ENCODE results near the gene MRPS15.

MRPS15 gene

DNA sequence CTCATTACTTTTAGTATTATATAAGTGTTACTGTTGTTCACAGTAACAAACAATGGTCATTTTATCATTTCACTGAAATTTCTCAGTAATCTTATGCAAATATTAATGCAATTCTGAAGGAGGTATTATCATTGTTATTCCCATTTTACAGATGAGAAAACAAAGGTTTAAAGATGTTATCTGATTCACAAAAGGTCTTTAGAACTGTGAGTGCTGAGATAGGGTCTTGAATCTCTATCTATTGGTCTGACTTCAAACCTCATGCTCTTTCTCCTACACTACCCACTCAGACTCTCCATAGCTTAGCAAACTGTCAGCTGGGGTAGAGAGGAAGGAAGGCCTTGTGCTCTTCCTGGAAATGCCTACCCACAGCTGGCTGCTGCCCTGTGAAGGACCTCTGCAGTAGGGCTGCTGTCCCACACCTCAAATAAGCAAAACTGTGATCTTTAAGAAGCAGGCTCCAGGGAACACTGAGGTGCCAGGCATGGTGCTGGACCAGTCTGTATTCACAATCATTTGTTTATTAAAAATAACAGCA lies 7.7 kb downstream of the MRPS15 start:
- Histone ChIP-seq H3K36me3 (ENCODE audit: insufficient read depth, low read length) (peaks cover 53% of the 10 kb centered on the region), H3K27ac (no peak overlapping the region), H3K4me3 (no peak overlapping the region), H3K9ac (ENCODE audit: insufficient read length) (no peak overlapping the region), H3K9me3 (ENCODE audit: low read depth, low read length) (no peaks in the 10 kb centered on the region)
- no peak for TF ChIP-seq FOXP2 (optimal IDR thresholded peaks at IDR 0.05; ENCODE audit: control extremely low read depth, extremely low read length, insufficient read depth)
- no peak for DNase-seq (ENCODE audit: low read depth, low spot score)

DNA sequence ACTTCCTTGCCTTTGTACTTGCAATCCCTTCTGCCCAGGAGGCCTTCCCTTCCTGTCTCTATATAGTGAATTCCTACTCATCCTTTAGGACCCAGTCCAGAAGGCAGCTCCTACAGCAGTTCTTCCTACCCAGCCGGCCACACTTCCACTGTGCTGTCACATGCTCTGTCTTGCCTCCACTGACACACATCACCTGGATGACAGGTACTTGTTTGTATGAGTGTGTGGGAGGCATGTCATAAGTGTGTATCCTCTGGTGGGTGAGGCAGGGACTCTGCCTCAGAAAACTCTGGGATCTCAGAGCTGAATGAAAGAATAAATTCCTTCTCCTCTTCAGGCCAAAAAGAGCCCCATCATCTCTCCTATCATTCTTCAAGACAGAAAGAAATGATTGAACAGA lies 8.8 kb downstream of the MRPS15 start:
- Histone ChIP-seq H3K27ac (no peak overlapping the region), H3K9ac (ENCODE audit: insufficient read length) (no peak overlapping the region), H3K36me3 (ENCODE audit: insufficient read depth, low read length) (peaks cover 42% of the 10 kb centered on the region), H3K9me3 (ENCODE audit: low read depth, low read length) (no peaks in the 10 kb centered on the region), H3K4me3 (no peak overlapping the region)
- DNase-seq (ENCODE audit: low read depth, low spot score), result no peak
- TF ChIP-seq EZH2 (IDR thresholded peaks at IDR 0.05) (no peak), FOXP2 (optimal IDR thresholded peaks at IDR 0.05; ENCODE audit: control extremely low read depth, extremely low read length, insufficient read depth) (no peak), POLR2AphosphoS5 (IDR thresholded peaks at IDR 0.05; ENCODE audit: borderline replicate concordance, low read depth, low read length) (no peak)

- Histone ChIP-seq H3K27ac (no peak overlapping the region), H3K36me3 (ENCODE audit: insufficient read depth, low read length) (peaks cover 39% of the 10 kb centered on the region), H3K9ac (ENCODE audit: insufficient read length) (no peak overlapping the region), H3K4me3 (no peak overlapping the region), H3K9me3 (ENCODE audit: low read depth, low read length) (no peaks in the 10 kb centered on the region)
- TF ChIP-seq EZH2 (IDR thresholded peaks at IDR 0.05) (no peak), POLR2AphosphoS5 (IDR thresholded peaks at IDR 0.05; ENCODE audit: borderline replicate concordance, low read depth, low read length) (peak; percentile 55), FOXP2 (optimal IDR thresholded peaks at IDR 0.05; ENCODE audit: control extremely low read depth, extremely low read length, insufficient read depth) (no peak)
- DNase-seq (ENCODE audit: low read depth, low spot score), result no peak
Measured at GRCh38 chr1:36453600-36454388, 10.4 kb downstream of the MRPS15 start.

- H3K27ac ChIP-seq, result no peak overlapping the region
Measured at GRCh38 chr1:36453051-36453450, 11.1 kb downstream of the MRPS15 start.

DNA sequence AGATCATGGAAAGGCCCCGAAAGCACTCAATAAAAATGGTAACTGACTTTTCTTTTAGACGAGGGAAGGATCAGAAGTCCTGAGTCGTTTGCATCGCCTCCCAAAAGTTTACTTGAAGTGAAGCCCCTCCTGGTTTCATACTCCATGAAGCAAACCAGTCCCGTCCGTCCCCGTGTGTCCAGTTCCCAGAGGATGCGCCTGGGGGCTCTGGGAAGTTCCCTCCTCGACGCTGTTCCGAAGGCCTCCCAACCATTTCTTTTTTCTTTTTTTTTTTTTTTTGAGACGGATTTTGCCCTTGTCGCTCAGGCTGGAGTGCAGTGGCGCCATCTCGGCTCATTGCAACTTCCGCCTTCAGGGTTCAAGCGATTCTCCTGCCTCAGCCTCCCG lies 13.3 kb downstream of the MRPS15 start:
- Histone ChIP-seq H3K4me3 (peak overlapping the region; percentile 81), H3K9ac (ENCODE audit: insufficient read length) (peak overlapping the region; percentile 89), H3K36me3 (ENCODE audit: insufficient read depth, low read length) (peaks cover 17% of the 10 kb centered on the region), H3K27ac (peak overlapping the region; percentile 53; the same call in 1 of the 2 replicates), H3K9me3 (ENCODE audit: low read depth, low read length) (no peaks in the 10 kb centered on the region)
- no peak for DNase-seq (ENCODE audit: low read depth, low spot score)
- TF ChIP-seq FOXP2 (optimal IDR thresholded peaks at IDR 0.05; ENCODE audit: control extremely low read depth, extremely low read length, insufficient read depth), result no peak
- TF ChIP-seq POLR2AphosphoS5 (IDR thresholded peaks at IDR 0.05; ENCODE audit: borderline replicate concordance, low read depth, low read length), result no peak
- no peak for TF ChIP-seq EZH2 (IDR thresholded peaks at IDR 0.05)

More at GRCh38 chr1:36453051-36453450, 11.1 kb downstream of the MRPS15 start:
- H3K4me3 ChIP-seq, result no peak overlapping the region
- no peaks in the 10 kb centered on the region for H3K9me3 ChIP-seq (ENCODE audit: low read depth, low read length)
- no peak overlapping the region for H3K9ac ChIP-seq (ENCODE audit: insufficient read length)
- DNase-seq (ENCODE audit: low read depth, low spot score), result no peak
- H3K36me3 ChIP-seq (ENCODE audit: insufficient read depth, low read length), result peaks cover 35% of the 10 kb centered on the region
- TF ChIP-seq FOXP2 (optimal IDR thresholded peaks at IDR 0.05; ENCODE audit: control extremely low read depth, extremely low read length, insufficient read depth) (no peak), POLR2AphosphoS5 (IDR thresholded peaks at IDR 0.05; ENCODE audit: borderline replicate concordance, low read depth, low read length) (peak; percentile 24; the same call in 1 of the 2 replicates)

GRCh38 chr1:36450270-36450918 lies 13.8 kb downstream of the MRPS15 start, which contains the start of gene OSCP1:
TSS of gene OSCP1 (minus strand) at chr1:36450451. CDS start at chr1:36450369, 82 bp downstream.
- peaks cover 12% of the 10 kb centered on the region for H3K36me3 ChIP-seq (ENCODE audit: insufficient read depth, low read length)
- DNase-seq (ENCODE audit: low read depth, low spot score), result peak; percentile 37
- peak within 1 kb of the TSS; percentile 53; the same call in 1 of the 2 replicates for H3K27ac ChIP-seq
- no peaks in the 10 kb centered on the region for H3K9me3 ChIP-seq (ENCODE audit: low read depth, low read length)
- peak within 1 kb of the TSS; percentile 89 for H3K9ac ChIP-seq (ENCODE audit: insufficient read length)
- H3K4me3 ChIP-seq, result peak within 1 kb of the TSS; percentile 81
- TF ChIP-seq POLR2AphosphoS5 (IDR thresholded peaks at IDR 0.05; ENCODE audit: borderline replicate concordance, low read depth, low read length) (peak; percentile 86), FOXP2 (optimal IDR thresholded peaks at IDR 0.05; ENCODE audit: control extremely low read depth, extremely low read length, insufficient read depth) (no peak), EZH2 (IDR thresholded peaks at IDR 0.05) (no peak)

- Histone ChIP-seq H3K9ac (ENCODE audit: insufficient read length) (no peak overlapping the region), H3K27ac (no peak overlapping the region), H3K4me3 (no peak overlapping the region), H3K9me3 (ENCODE audit: low read depth, low read length) (no peaks in the 10 kb centered on the region), H3K36me3 (ENCODE audit: insufficient read depth, low read length) (no peaks in the 10 kb centered on the region)
- no peak for DNase-seq (ENCODE audit: low read depth, low spot score)
- TF ChIP-seq EZH2 (IDR thresholded peaks at IDR 0.05) (no peak), FOXP2 (optimal IDR thresholded peaks at IDR 0.05; ENCODE audit: control extremely low read depth, extremely low read length, insufficient read depth) (no peak), POLR2AphosphoS5 (IDR thresholded peaks at IDR 0.05; ENCODE audit: borderline replicate concordance, low read depth, low read length) (no peak)
Measured at GRCh38 chr1:36448530-36449056, 15.6 kb downstream of the MRPS15 start.

DNA sequence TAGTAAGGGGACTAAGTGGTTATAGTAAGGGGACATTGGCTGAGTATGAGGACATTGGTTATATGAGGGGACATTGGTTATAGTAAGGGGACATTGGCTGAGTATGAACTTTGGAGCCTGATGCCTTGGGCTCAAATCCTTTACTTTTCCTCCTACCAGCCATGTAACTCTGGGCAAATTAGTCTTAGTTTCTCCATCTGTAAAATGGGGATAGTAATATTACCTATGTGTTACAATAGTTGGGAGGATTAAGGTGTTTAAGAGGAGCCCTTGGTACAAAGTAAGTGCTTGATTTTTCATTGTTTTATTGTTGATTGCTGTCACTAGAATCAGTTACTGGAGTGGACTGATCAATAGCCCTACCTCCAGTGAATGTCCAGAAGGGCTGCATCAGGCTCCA lies 16.7 kb downstream of the MRPS15 start:
- DNase-seq (ENCODE audit: low read depth, low spot score), result no peak
- Histone ChIP-seq H3K9me3 (ENCODE audit: low read depth, low read length) (no peaks in the 10 kb centered on the region), H3K27ac (no peak overlapping the region), H3K9ac (ENCODE audit: insufficient read length) (no peak overlapping the region), H3K36me3 (ENCODE audit: insufficient read depth, low read length) (no peaks in the 10 kb centered on the region), H3K4me3 (no peak overlapping the region)
- TF ChIP-seq EZH2 (IDR thresholded peaks at IDR 0.05) (no peak), POLR2AphosphoS5 (IDR thresholded peaks at IDR 0.05; ENCODE audit: borderline replicate concordance, low read depth, low read length) (no peak), FOXP2 (optimal IDR thresholded peaks at IDR 0.05; ENCODE audit: control extremely low read depth, extremely low read length, insufficient read depth) (no peak)

Data from SK-N-MC (cell line).